ENCODE measurements around the gene NAA38. TPM values are rescaled to one million over a fixed set of nuclear protein-coding genes. Genes with fewer than 3 reads are reported as not detected.

NAA38 gene
- total RNA-seq, 1 donor from 2014 or later, result 60.2 TPM

GRCh38 chr17:7878234-7878633 lies 20.9 kb upstream of the NAA38 start:
- DNase-seq (ENCODE audit: low read depth) (no peak), FAIRE-seq (no peak)
- H3K4me3 ChIP-seq (ENCODE audit: insufficient read depth, low read depth, low read length), result no peak overlapping the region
- H3K79me2 ChIP-seq (ENCODE audit: insufficient read depth, low read length), result peaks cover 2% of the 10 kb centered on the region
- no peaks in the 10 kb centered on the region for H4K20me1 ChIP-seq (ENCODE audit: insufficient read depth, low read length)
- no peak overlapping the region for H3K27ac ChIP-seq (ENCODE audit: low read depth, low read length)
- TF ChIP-seq EZH2 (IDR thresholded peaks at IDR 0.05; ENCODE audit: insufficient read depth, low read length), result no peak
- H3K4me1 ChIP-seq (ENCODE audit: insufficient read depth, low read length), result no peaks in the 10 kb centered on the region
- H3K27me3 ChIP-seq (ENCODE audit: insufficient read depth, low read length), result no peaks in the 10 kb centered on the region
- Mint-ChIP-seq H3K4me1 (ENCODE audit: low read depth, unreplicated experiment) (peaks cover 3% of the 10 kb centered on the region), H3K4me3 (ENCODE audit: unreplicated experiment) (no peak overlapping the region), H3K36me3 (ENCODE audit: low read depth, unreplicated experiment) (peaks cover 7% of the 10 kb centered on the region), H3K9me3 (ENCODE audit: unreplicated experiment) (no peaks in the 10 kb centered on the region), H3K27ac (ENCODE audit: unreplicated experiment) (no peak overlapping the region), H3K27me3 (ENCODE audit: low read depth, unreplicated experiment) (no peaks in the 10 kb centered on the region)
- no peak overlapping the region for H3K4me2 ChIP-seq (ENCODE audit: low read length)
- no peaks in the 10 kb centered on the region for H3K9me3 ChIP-seq (ENCODE audit: insufficient read depth, low read depth, low read length)
- H3K9ac ChIP-seq (ENCODE audit: low read length), result no peak overlapping the region
- peaks cover 14% of the 10 kb centered on the region for H3K36me3 ChIP-seq (ENCODE audit: insufficient read depth, low read length)
- H2AFZ ChIP-seq (ENCODE audit: low read depth, low read length), result no peak overlapping the region

DNA sequence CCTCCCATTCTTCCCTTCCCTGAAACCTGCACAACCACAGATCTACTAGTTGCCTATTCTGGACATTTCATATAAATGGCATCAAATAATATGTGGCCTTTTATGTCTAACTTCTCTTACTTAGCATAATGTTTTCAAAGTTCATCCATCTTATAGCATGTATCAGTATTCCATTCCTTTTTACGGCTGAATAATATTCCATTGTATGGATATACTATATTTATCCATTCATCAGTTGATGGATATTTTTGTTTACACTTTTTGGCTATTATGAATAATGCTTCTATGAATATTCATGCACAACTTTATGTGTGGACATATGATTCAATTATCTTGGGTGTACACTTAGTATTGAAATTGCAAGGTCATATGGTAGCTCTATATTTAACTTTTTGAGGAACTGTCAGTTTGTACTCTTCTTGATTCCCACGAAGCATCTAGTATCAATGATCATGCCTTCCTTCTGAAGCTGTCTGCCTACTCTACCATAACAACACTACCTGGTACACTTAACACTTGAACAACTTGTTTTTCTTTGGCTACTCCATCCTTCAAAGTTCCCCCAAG lies 18.5 kb upstream of the NAA38 start:
- FAIRE-seq, result no peak
- Histone ChIP-seq H2AFZ (ENCODE audit: low read depth, low read length) (no peak overlapping the region), H3K4me3 (ENCODE audit: insufficient read depth, low read depth, low read length) (no peak overlapping the region), H3K79me2 (ENCODE audit: insufficient read depth, low read length) (no peaks in the 10 kb centered on the region), H4K20me1 (ENCODE audit: insufficient read depth, low read length) (no peaks in the 10 kb centered on the region), H3K4me1 (ENCODE audit: insufficient read depth, low read length) (no peaks in the 10 kb centered on the region), H3K27me3 (ENCODE audit: insufficient read depth, low read length) (no peaks in the 10 kb centered on the region), H3K36me3 (ENCODE audit: insufficient read depth, low read length) (peaks cover 8% of the 10 kb centered on the region), H3K4me2 (ENCODE audit: low read length) (no peak overlapping the region), H3K27ac (ENCODE audit: low read depth, low read length) (no peak overlapping the region), H3K9ac (ENCODE audit: low read length) (no peak overlapping the region), H3K9me3 (ENCODE audit: insufficient read depth, low read depth, low read length) (no peaks in the 10 kb centered on the region)
- H3K4me1 Mint-ChIP-seq (ENCODE audit: low read depth, unreplicated experiment), result peaks cover 7% of the 10 kb centered on the region
- no peak for TF ChIP-seq EZH2 (IDR thresholded peaks at IDR 0.05; ENCODE audit: insufficient read depth, low read length)
- TF ChIP-seq, protein P1, sequence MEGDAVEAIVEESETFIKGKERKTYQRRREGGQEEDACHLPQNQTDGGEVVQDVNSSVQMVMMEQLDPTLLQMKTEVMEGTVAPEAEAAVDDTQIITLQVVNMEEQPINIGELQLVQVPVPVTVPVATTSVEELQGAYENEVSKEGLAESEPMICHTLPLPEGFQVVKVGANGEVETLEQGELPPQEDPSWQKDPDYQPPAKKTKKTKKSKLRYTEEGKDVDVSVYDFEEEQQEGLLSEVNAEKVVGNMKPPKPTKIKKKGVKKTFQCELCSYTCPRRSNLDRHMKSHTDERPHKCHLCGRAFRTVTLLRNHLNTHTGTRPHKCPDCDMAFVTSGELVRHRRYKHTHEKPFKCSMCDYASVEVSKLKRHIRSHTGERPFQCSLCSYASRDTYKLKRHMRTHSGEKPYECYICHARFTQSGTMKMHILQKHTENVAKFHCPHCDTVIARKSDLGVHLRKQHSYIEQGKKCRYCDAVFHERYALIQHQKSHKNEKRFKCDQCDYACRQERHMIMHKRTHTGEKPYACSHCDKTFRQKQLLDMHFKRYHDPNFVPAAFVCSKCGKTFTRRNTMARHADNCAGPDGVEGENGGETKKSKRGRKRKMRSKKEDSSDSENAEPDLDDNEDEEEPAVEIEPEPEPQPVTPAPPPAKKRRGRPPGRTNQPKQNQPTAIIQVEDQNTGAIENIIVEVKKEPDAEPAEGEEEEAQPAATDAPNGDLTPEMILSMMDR (IDR thresholded peaks at IDR 0.05; ENCODE audit: insufficient read depth, low read depth, low read length), result no peak
- no peak for DNase-seq (ENCODE audit: low read depth)
- no peak overlapping the region for H3K4me3 Mint-ChIP-seq (ENCODE audit: unreplicated experiment)
- H3K27ac Mint-ChIP-seq (ENCODE audit: unreplicated experiment), result no peak overlapping the region
- no peaks in the 10 kb centered on the region for H3K27me3 Mint-ChIP-seq (ENCODE audit: low read depth, unreplicated experiment)
- no peaks in the 10 kb centered on the region for H3K9me3 Mint-ChIP-seq (ENCODE audit: unreplicated experiment)
- peaks cover 8% of the 10 kb centered on the region for H3K36me3 Mint-ChIP-seq (ENCODE audit: low read depth, unreplicated experiment)

DNA sequence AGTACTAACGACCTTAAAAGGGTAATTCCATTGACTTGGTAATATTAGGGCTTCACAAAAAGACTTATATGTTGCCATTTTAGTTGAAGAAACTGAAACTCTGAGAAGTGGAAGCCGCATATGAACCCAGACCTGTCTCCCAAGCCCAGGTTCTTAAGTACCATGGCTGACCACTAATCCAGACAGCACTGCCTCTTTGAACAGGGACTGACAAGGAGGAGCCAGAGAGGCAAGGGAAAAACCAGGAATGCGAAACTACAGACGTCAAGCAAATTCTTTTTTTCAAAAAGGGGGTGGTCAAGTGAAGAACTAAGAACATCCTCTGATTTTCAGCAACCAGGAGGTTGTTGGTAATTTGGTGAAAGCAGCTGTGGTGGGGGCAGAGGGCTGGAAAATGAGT lies 15.7 kb upstream of the NAA38 start:
- Histone ChIP-seq H3K4me3 (ENCODE audit: insufficient read depth, low read depth, low read length) (no peak overlapping the region), H3K9me3 (ENCODE audit: insufficient read depth, low read depth, low read length) (no peaks in the 10 kb centered on the region), H3K79me2 (ENCODE audit: insufficient read depth, low read length) (no peaks in the 10 kb centered on the region), H2AFZ (ENCODE audit: low read depth, low read length) (no peak overlapping the region), H3K27ac (ENCODE audit: low read depth, low read length) (no peak overlapping the region), H4K20me1 (ENCODE audit: insufficient read depth, low read length) (no peaks in the 10 kb centered on the region), H3K36me3 (ENCODE audit: insufficient read depth, low read length) (no peaks in the 10 kb centered on the region), H3K4me1 (ENCODE audit: insufficient read depth, low read length) (no peaks in the 10 kb centered on the region), H3K27me3 (ENCODE audit: insufficient read depth, low read length) (no peaks in the 10 kb centered on the region), H3K4me2 (ENCODE audit: low read length) (no peak overlapping the region), H3K9ac (ENCODE audit: low read length) (no peak overlapping the region)
- DNase-seq (ENCODE audit: low read depth) (no peak), FAIRE-seq (no peak)
- Mint-ChIP-seq H3K36me3 (ENCODE audit: low read depth, unreplicated experiment) (peaks cover 15% of the 10 kb centered on the region), H3K9me3 (ENCODE audit: unreplicated experiment) (no peaks in the 10 kb centered on the region), H3K4me1 (ENCODE audit: low read depth, unreplicated experiment) (peaks cover 7% of the 10 kb centered on the region), H3K4me3 (ENCODE audit: unreplicated experiment) (peak overlapping the region; percentile 18), H3K27ac (ENCODE audit: unreplicated experiment) (peak overlapping the region; percentile 64), H3K27me3 (ENCODE audit: low read depth, unreplicated experiment) (no peaks in the 10 kb centered on the region)
- TF ChIP-seq EZH2 (IDR thresholded peaks at IDR 0.05; ENCODE audit: insufficient read depth, low read length), result no peak
- TF ChIP-seq, protein P1 (IDR thresholded peaks at IDR 0.05; ENCODE audit: insufficient read depth, low read depth, low read length), result no peak

Data from astrocyte (in vitro differentiated cells and primary cell).